ENCODE measurements around the gene TMEM130.

Gene TMEM130

DNA sequence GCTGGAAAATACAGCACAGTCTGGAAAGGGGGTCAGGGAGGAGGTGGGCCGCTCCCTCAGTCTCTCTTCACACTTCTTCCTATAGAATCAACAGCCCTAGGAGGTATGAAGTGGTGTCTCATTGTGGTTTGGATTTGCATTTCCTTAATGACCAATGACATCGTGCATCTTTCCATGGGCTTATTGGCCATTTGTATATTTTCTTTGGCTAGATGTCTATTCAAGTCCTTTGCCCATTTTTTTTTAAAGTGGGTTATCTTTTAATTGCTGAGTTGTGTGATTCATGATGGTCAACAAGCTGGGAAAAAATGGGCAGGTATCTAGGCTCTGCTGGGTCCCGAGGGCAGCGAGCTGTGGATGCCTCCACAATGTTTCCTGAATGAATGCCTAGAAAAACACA, 29.1 kb downstream of the TMEM130 start:
- no peak for DNase-seq

GRCh38 chr7:98840096-98840495, 29.7 kb downstream of the TMEM130 start:
- no peak for DNase-seq

DNA sequence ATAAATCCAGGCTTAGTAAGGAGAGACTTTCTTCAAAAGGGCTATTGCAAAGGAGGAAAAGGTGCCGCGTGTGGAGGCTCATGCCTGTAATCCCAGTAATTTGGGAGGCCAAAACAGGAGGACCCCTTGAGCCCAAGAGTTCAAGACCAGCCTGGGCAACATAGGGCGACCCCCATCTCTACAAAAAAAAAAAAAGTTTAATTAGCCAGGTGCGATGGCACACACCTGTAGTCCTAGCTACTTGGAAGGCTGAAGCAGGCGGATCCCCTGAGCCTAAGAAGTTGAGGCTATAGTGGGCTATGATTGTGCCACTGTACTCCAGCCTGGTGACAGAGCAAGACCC, 32.2 kb downstream of the TMEM130 start:
- DNase-seq = no peak

DNA sequence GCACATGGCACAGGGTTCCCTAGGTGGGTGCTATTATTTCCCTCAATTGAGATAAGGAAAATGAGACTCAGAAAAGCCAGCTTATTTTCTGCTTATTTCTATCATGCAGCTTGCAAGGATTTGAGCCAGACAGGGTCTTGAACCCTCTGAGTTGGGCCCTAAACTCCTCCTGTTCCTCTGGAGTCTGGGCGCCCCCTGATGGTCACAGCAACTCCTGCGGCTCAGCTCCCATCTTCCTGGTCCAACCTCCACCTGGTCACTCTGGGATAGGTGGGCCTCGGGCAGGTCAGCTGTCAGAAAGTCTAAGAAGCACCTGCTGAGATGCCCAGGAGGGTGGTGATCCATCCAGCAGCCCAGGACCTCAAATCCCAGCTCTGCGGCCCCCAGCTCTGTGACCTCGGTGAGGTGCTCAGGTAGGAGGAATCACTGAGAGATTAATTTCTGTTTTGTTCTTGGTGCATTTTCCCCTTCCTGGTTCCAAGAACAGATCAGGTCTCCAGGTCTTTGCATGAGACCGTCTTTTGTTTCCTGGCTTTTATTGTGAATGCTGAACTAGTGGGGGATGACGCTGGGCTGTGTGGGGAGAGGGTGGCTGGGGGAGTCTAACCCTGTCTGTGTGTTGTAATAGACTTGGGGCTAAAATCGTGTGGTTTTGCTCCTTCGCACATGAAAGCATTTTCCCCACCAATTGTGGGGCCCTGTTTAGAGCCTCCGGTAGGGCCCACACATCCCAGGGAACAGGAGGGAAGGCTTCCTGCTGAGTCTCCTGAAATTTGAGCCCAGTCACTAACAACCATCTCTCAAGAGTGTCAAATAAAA, 32.8 kb downstream of the TMEM130 start:
- DNase-seq = peak; percentile 55 to 71

DNA sequence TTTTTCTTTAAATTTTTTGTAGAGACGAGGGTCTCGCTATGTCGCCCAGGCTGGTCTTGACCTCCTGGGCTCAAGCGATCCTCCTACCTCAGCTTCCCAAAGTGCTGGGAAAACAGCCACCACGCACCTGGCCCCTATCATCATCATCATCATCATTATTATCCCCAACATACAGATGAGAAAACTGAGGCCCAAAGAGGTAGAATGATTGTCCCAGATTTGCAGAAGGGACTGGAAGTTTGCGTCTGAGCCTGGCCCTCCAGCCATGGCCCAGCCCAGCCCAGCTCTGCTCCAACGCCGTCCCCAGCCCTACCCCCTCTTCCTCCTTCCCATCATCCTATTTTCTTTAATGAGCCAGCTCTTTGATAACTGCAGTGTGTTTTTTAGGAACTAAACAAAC, 34.9 kb downstream of the TMEM130 start:
- no peak for DNase-seq

GRCh38 chr7:98833022-98833421, 36.8 kb downstream of the TMEM130 start:
- no peak for DNase-seq

DNA sequence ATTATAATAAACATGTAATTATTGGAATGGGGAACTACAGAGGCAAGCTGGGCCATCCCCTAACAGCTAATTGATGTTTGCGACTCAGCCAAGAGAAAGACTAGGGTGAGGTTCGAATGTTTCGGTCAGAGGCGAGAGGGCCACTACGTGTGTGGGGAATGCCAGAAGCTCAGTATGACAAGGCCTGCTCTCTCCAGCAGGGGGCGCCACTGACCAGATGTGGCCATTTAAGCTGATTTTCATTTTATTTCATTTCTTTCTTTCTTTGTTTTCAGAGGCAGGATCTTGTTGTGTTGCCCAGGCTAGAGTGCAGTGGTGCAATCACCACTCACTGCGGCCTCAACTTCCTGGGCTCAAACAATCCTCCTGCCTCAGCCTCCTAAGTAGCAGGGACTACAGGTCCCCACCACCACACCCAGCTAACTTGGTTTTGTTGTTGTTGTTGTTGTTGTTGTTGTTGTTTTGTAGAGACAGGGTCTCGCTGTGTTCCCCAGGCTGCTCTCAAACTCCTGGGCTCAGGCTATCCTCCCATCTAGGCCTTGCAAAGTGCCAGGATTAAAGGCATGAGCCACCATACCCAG, 38.1 kb downstream of the TMEM130 start:
- DNase-seq = no peak

DNA sequence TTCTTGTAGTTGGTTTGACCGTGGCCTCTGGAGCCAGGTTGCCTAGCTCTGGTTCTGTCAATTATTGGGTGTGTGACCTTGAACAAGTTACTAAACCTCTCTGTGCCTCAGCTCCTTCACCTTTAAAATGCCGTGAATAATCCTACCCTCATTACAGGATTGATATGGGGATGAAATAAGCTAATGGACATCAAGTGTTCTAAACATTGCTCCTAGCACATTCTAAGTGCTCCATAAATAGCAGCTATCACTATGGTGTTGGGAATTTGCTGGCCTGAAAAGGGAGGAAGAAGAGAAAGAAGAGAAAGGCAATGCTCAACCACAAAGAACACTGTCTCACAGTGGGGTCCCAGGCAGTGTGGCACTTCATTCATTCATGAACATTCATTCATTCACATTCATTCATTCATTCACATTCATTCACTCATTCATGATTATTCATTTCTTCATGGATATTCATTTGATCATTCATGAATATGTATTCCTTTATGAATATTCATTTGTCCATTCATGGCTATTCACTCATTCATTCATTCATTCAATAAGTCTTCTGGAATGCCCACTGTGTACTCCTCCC, 38.8 kb downstream of the TMEM130 start:
- no peak for DNase-seq

- DNase-seq = no peak
Observed at GRCh38 chr7:98828368-98828767, 41.4 kb downstream of the TMEM130 start.

- DNase-seq = no peak
Observed at GRCh38 chr7:98827258-98827657, 42.6 kb downstream of the TMEM130 start.

DNA sequence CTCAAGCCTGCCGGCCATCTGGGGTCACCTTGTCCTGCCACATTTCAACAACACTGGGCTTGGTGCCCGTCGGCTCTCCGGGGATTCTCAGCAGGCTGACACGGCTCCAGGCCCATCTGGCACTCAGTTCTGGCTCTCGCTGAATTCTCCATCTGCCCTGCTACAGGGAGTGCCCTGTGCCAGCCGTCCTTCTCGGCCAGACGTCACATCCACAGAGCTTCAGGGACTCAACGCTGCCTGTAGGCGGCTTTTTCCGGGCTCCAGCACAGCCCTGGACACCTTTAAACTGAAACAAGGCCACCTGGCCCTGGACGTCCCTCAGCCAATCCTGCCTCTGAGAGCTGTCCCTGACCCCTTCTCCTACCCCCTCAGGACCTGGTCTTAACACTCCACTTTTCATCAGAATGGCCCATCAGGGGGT, 43.0 kb downstream of the TMEM130 start:
- peak; percentile 80 to 88 for DNase-seq

- DNase-seq = no peak
Observed at GRCh38 chr7:98826387-98826786, 43.4 kb downstream of the TMEM130 start.

GRCh38 chr7:98823226-98823625, 46.6 kb downstream of the TMEM130 start:
- no peak for DNase-seq

GRCh38 chr7:98821348-98821747, 48.5 kb downstream of the TMEM130 start:
- no peak for DNase-seq

DNA sequence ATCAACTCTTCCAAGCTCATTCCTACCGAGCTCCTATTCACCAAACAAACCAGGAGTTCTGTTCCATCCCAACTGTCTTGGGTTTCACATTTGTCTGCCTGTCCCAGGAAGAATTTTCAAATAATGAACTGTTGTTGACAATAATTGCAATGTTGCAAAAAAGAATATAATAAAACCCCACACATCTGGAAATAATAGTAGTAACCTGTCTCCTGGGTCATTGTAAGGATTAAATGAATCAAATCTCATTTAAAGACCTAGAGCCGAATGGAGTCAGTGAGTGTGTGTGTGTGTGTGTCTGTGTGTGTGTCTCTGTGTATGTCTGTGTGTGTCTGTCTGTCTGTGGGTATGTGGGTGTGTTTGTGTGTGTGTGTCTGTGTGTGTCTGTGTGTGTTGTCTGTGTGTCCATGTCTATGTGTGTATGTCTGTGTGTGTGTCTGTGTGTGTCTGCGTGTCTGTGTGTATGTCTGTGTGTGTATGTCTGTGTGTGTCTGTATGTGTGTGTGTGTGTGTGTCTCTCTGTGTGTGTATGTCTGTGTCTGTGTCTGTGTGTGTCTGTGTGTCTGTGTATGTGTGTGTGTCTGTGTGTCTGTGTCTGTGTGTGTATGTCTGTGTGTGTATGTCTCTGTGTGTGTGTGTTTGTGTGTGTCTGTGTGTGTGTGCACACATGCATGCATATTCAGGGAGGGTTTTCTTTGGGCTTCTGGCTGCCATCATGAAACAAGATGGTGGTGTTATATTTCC, 52.7 kb downstream of the TMEM130 start:
- no peak for DNase-seq

GRCh38 chr7:98816241-98816640, 53.6 kb downstream of the TMEM130 start:
- DNase-seq = no peak

DNA sequence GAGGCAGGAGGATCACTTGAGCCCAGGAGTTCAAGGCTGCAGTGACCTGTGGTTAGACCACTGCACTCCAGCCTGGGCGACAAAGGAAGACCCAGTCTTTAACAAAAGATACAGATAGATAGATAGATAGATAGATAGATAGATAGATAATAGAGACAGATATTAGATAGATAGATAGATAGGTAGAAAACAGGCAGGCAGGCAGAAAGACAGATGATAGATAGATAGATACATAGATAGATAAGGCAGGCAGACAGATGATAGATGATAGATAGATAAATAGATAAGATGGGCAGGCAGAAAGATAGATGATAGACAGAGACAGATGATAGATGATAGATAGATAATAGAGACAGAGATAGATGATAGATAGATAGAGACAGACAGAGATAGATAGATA, 54.5 kb downstream of the TMEM130 start:
- DNase-seq = no peak

- no peak for DNase-seq
Observed at GRCh38 chr7:98811299-98811698, 58.5 kb downstream of the TMEM130 start.

GRCh38 chr7:98810153-98810802, 59.5 kb downstream of the TMEM130 start:
- peak; percentile 49 to 72 for DNase-seq

DNA sequence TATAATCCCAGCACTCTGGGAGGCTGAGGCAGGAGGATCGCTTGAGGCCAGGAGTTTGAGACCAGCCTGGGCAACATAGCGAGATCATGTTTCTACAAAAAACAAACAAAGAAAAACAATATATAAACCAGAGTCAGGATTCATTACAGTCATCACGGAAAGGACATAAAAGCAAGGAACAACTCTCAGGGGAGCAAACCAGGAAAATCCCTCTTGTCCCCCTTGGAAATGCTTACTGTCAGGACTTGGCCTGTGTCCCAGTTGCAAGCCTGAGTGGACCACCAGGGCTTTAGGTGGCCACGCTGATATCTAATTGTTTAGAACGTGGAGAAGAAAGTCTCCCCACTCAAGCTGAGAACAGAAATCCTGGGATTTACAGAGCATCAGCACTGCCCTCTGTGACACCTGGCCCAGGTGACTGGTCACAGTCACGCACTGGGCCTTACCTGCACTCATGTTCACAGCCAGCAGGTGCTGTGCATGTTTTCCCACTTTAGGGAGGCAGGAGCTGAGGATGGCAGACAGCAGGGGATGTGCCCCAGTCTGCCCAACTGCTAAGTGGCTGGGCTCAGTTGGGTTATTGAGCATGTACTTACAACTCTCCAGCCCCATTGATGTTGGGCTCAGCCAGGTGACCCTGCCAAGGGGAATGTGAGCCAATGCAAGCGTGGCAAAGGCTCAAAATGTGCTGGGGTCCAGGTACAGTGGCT, 60.9 kb downstream of the TMEM130 start:
- DNase-seq = no peak

- no peak for DNase-seq
Observed at GRCh38 chr7:98807068-98808048, 62.5 kb downstream of the TMEM130 start.
